Body of pancreas (tissue), 4 donors: ENCODE data around the gene ATXN1.

ENCODE experiments used
- POLR2A ChIP-seq, 3 donors: fragments of 450-650 bp; IDR thresholded peaks; one replicate each; pipeline ENCODE4 v1.6.1; 2016; ENCODE audit warnings: antibody characterized with exemption in 3 of 3, mild to moderate bottlenecking in 2 of 3
- TF ChIP-seq, protein P1 (sequence below), 7 experiments: fragments of 450-650 bp in 4 of 7; fragments of 200-600 bp in 3 of 7; sonication (generic) in 3 of 7; IDR thresholded peaks; one replicate each; pipeline ENCODE4 v1.5.1; 2016 to 2019; ENCODE audit warnings: antibody characterized with exemption in 7 of 7

DNA sequence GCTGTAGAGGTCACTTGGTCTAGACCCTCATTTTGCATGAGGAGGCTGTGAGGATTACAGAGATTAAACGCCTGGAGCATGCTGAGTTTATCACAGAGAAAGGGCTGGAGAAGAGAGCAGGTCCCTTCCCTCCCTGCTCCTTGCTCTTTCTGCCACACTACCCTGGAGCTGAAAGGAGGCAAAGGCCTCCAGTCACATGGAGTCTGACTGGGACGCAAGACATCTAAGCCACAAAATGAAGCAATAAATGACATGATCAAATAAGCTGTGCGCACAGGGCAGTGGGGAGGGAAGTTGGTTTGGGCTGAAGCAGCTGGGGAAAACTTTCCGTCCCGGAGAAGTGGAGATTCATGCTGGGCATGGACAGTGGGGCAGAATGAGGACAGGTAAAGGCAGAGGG is 33.3 kb downstream of the ATXN1 start:
- TF ChIP-seq, protein P1, sequence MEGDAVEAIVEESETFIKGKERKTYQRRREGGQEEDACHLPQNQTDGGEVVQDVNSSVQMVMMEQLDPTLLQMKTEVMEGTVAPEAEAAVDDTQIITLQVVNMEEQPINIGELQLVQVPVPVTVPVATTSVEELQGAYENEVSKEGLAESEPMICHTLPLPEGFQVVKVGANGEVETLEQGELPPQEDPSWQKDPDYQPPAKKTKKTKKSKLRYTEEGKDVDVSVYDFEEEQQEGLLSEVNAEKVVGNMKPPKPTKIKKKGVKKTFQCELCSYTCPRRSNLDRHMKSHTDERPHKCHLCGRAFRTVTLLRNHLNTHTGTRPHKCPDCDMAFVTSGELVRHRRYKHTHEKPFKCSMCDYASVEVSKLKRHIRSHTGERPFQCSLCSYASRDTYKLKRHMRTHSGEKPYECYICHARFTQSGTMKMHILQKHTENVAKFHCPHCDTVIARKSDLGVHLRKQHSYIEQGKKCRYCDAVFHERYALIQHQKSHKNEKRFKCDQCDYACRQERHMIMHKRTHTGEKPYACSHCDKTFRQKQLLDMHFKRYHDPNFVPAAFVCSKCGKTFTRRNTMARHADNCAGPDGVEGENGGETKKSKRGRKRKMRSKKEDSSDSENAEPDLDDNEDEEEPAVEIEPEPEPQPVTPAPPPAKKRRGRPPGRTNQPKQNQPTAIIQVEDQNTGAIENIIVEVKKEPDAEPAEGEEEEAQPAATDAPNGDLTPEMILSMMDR (IDR thresholded peaks at IDR 0.05) = no peak
- peak in 1 of 3 donors; percentile 26 for TF ChIP-seq POLR2A (IDR thresholded peaks at IDR 0.05)
